Measurements from ENCODE around the gene RAG1.

RAG1 gene

GRCh38 chr11:36619502-36619901 is 51.7 kb downstream of the RAG1 start:
- H3K9me3 ChIP-seq (replicated peaks; ENCODE audit: insufficient read depth, low read length): no peaks in the 10 kb centered on the region
- H3K36me3 ChIP-seq (replicated peaks; ENCODE audit: insufficient read depth, low read length): no peaks in the 10 kb centered on the region
- H3F3A ChIP-seq (ENCODE audit: insufficient read depth, low read length): no peaks in the 10 kb centered on the region
- no peaks in the 10 kb centered on the region for H3K27me3 ChIP-seq (replicated peaks; ENCODE audit: insufficient read depth, low read length)
- H3K4me3 ChIP-seq (ENCODE audit: low read length): no peak overlapping the region
- H3K4me2 ChIP-seq (ENCODE audit: low read depth, low read length): no peak overlapping the region
- H3K9ac ChIP-seq (ENCODE audit: low read length): no peak overlapping the region
- DNase-seq: no peak
- H3K9me2 ChIP-seq (replicated peaks; ENCODE audit: insufficient read depth, low read length): no peaks in the 10 kb centered on the region
- no peak overlapping the region for H2AFZ ChIP-seq (ENCODE audit: low read length)
- no peaks in the 10 kb centered on the region for H3K4me1 ChIP-seq (ENCODE audit: low read length)
- H3K27ac ChIP-seq (ENCODE audit: low read length): no peak overlapping the region
- H4K20me1 ChIP-seq (ENCODE audit: insufficient read depth, low read length): no peaks in the 10 kb centered on the region
- TF ChIP-seq EZH2 (optimal IDR thresholded peaks at IDR 0.05; ENCODE audit: low read depth, low read length) (no peak), EZH2phosphoT487 (IDR thresholded peaks at IDR 0.05; ENCODE audit: low read length) (no peak), CTCF (IDR thresholded peaks at IDR 0.05; ENCODE audit: low read length) (no peak)
- no peaks in the 10 kb centered on the region for H3K79me2 ChIP-seq (ENCODE audit: low read length)

GRCh38 chr11:36620246-36620645 is 52.4 kb downstream of the RAG1 start:
- Histone ChIP-seq H3K4me2 (ENCODE audit: low read depth, low read length) (no peak overlapping the region), H3F3A (ENCODE audit: insufficient read depth, low read length) (no peaks in the 10 kb centered on the region), H3K9me2 (replicated peaks; ENCODE audit: insufficient read depth, low read length) (no peaks in the 10 kb centered on the region), H3K9me3 (replicated peaks; ENCODE audit: insufficient read depth, low read length) (no peaks in the 10 kb centered on the region), H3K4me1 (ENCODE audit: low read length) (no peaks in the 10 kb centered on the region), H3K79me2 (ENCODE audit: low read length) (no peaks in the 10 kb centered on the region), H3K9ac (ENCODE audit: low read length) (no peak overlapping the region), H3K4me3 (ENCODE audit: low read length) (no peak overlapping the region), H3K27ac (ENCODE audit: low read length) (no peak overlapping the region), H3K36me3 (replicated peaks; ENCODE audit: insufficient read depth, low read length) (no peaks in the 10 kb centered on the region), H2AFZ (ENCODE audit: low read length) (no peak overlapping the region), H3K27me3 (replicated peaks; ENCODE audit: insufficient read depth, low read length) (no peaks in the 10 kb centered on the region), H4K20me1 (ENCODE audit: insufficient read depth, low read length) (no peaks in the 10 kb centered on the region)
- no peak for TF ChIP-seq EZH2 (optimal IDR thresholded peaks at IDR 0.05; ENCODE audit: low read depth, low read length)
- no peak for TF ChIP-seq CTCF (IDR thresholded peaks at IDR 0.05; ENCODE audit: low read length)
- TF ChIP-seq EZH2phosphoT487 (IDR thresholded peaks at IDR 0.05; ENCODE audit: low read length): no peak
- DNase-seq: no peak

- Histone ChIP-seq H3F3A (ENCODE audit: insufficient read depth, low read length) (no peaks in the 10 kb centered on the region), H3K36me3 (replicated peaks; ENCODE audit: insufficient read depth, low read length) (no peaks in the 10 kb centered on the region), H4K20me1 (ENCODE audit: insufficient read depth, low read length) (no peaks in the 10 kb centered on the region), H3K79me2 (ENCODE audit: low read length) (no peaks in the 10 kb centered on the region), H3K4me3 (ENCODE audit: low read length) (no peak overlapping the region), H3K9ac (ENCODE audit: low read length) (no peak overlapping the region), H3K9me3 (replicated peaks; ENCODE audit: insufficient read depth, low read length) (no peaks in the 10 kb centered on the region), H2AFZ (ENCODE audit: low read length) (no peak overlapping the region), H3K27me3 (replicated peaks; ENCODE audit: insufficient read depth, low read length) (no peaks in the 10 kb centered on the region), H3K9me2 (replicated peaks; ENCODE audit: insufficient read depth, low read length) (no peaks in the 10 kb centered on the region), H3K27ac (ENCODE audit: low read length) (no peak overlapping the region), H3K4me1 (ENCODE audit: low read length) (no peaks in the 10 kb centered on the region), H3K4me2 (ENCODE audit: low read depth, low read length) (no peak overlapping the region)
- TF ChIP-seq CTCF (IDR thresholded peaks at IDR 0.05; ENCODE audit: low read length): peak; percentile 76
- no peak for TF ChIP-seq EZH2 (optimal IDR thresholded peaks at IDR 0.05; ENCODE audit: low read depth, low read length)
- peak; percentile 55 for DNase-seq
Observed at GRCh38 chr11:36622431-36623136, 54.8 kb downstream of the RAG1 start.
